Chondrocyte (in vitro differentiated cells): Measurements from ENCODE around the gene ADGRG1. TPM values are rescaled to one million over a fixed set of nuclear protein-coding genes. Genes with fewer than 3 reads are reported as not detected.

ENCODE experiments used
- DNase-seq: peaks from one replicate; pipeline ENCODE4 v3.0.0; 2021; ENCODE audit warnings: mixed read lengths, low spot score
- H3K27ac Mint-ChIP-seq: one replicate; pipeline ENCODE4 v1.8.0; 2021; ENCODE audit warnings: mild to moderate bottlenecking, moderate library complexity, mixed read lengths; ENCODE audit not compliant: unreplicated experiment
- H3K27me3 Mint-ChIP-seq: 2 replicates; pipeline ENCODE4 v1.8.0; 2021; ENCODE audit warnings: low read depth, mixed read lengths
- H3K36me3 Mint-ChIP-seq: 2 replicates; pipeline ENCODE4 v1.8.0; 2021; ENCODE audit warnings: low read depth, mixed read lengths
- H3K4me1 Mint-ChIP-seq: 2 replicates; pipeline ENCODE4 v1.8.0; 2021; ENCODE audit warnings: low read depth, mild to moderate bottlenecking, mixed read lengths
- H3K4me3 Mint-ChIP-seq: one replicate; pipeline ENCODE4 v1.8.0; 2021; ENCODE audit warnings: mild to moderate bottlenecking, moderate library complexity, mixed read lengths; ENCODE audit not compliant: unreplicated experiment
- H3K9me3 Mint-ChIP-seq: 2 replicates; pipeline ENCODE4 v1.8.0; 2021; ENCODE audit warnings: low read depth, mixed read lengths
- total RNA-seq: library from RNA; stranded (reverse); gene quantifications from 3 replicates; pipeline ENCODE4 v1.2.1, GENCODE V29; 2021
- TF ChIP-seq, protein P1 (sequence below): fragments of 200-600 bp; sonication (generic); IDR thresholded peaks from 2 replicates; pipeline ENCODE4 v1.5.0; 2021; ENCODE audit warnings: antibody characterized with exemption, mild to moderate bottlenecking, moderate library complexity

Gene ADGRG1
- total RNA-seq, 1 donor from 2014 or later: 57.8 TPM

DNA sequence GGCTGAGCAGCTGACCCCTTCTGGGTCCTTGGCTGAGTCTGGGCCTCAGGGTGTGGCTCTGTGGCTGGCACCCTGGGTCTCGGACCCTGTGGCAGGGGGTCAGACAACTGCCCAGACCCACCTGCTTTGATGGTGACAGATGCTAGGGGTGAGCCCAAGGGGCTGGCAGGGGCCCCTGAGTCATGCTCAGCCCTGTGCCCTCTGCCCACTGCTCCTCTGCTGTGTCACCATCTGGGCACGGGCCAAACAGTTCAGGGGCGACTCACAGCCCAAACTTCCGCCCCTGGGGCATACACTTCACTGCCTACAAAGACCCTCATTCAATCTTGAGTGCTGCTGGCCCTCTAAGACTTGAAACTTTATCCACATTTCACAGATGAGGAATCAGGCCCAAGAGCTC is 5.7 kb downstream of the ADGRG1 start:
- TF ChIP-seq, protein P1, sequence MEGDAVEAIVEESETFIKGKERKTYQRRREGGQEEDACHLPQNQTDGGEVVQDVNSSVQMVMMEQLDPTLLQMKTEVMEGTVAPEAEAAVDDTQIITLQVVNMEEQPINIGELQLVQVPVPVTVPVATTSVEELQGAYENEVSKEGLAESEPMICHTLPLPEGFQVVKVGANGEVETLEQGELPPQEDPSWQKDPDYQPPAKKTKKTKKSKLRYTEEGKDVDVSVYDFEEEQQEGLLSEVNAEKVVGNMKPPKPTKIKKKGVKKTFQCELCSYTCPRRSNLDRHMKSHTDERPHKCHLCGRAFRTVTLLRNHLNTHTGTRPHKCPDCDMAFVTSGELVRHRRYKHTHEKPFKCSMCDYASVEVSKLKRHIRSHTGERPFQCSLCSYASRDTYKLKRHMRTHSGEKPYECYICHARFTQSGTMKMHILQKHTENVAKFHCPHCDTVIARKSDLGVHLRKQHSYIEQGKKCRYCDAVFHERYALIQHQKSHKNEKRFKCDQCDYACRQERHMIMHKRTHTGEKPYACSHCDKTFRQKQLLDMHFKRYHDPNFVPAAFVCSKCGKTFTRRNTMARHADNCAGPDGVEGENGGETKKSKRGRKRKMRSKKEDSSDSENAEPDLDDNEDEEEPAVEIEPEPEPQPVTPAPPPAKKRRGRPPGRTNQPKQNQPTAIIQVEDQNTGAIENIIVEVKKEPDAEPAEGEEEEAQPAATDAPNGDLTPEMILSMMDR: no peak
- Mint-ChIP-seq H3K9me3 (no peaks in the 10 kb centered on the region), H3K27me3 (no peaks in the 10 kb centered on the region), H3K36me3 (no peaks in the 10 kb centered on the region), H3K4me1 (peaks cover 46% of the 10 kb centered on the region), H3K27ac (no peak overlapping the region), H3K4me3 (no peak overlapping the region)
- no peak for DNase-seq

DNA sequence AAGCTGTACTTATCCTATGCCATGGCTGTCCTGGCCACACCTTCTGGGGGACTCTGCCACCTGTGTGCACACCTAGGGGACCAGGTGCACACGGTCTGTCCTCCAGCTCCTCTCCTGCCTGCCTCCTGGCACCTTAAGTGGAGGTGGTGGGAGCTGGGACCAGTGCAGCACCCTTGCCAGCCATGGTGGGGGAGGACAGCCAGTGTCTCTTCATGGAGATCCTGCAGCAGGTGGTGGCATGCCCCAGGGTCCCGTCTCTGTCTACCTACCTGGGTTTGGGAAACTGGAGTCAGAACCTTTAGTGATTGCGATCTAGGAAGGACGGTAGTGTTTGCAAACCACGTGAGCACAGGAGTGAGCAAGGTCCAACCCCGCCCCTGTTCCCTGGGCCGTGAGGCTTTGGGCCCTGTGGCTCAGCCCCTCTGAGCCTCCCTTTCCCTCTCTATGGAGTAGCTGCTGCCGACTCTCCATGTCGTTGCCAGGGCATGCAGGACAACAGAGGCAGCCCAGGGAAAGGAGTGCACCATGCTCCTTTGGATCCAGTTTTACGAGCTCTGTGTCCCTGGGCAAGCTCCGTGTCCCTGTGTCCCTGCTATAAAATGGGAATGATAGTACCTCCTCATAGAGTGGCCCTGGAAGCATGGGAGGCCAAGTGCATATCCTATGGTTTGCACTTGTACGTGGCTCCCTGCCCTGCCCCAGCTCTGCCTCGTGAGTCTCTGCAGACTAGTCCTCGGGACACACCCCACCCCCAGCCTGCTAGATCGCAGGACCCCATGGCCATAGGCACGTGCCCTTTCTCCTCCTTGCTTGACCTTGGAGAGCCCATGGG is 7.1 kb downstream of the ADGRG1 start:
- Mint-ChIP-seq H3K27ac (no peak overlapping the region), H3K27me3 (no peaks in the 10 kb centered on the region), H3K4me3 (no peak overlapping the region), H3K4me1 (peaks cover 36% of the 10 kb centered on the region), H3K9me3 (no peaks in the 10 kb centered on the region), H3K36me3 (no peaks in the 10 kb centered on the region)
- TF ChIP-seq, protein P1: no peak
- no peak for DNase-seq

DNA sequence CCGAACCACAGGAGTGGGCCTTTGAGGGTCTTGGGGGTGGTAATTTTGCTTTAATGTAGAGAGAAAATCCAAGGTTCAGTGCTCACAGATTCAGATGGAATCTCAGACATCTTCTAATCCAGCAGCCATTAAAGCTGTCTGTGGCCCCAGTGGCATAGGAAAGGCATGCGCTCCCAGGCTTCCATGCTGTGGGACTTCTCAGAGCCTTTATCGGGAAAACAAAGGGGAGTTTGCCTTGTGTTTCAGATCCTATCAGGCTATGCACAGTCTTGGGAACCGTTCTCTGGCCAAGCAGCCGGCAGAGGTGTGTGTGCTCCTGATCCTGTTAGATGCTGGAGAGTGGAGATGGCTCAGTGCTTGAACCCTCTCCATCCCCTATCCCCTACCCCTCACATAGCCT is 7.8 kb downstream of the ADGRG1 start:
- Mint-ChIP-seq H3K36me3 (no peaks in the 10 kb centered on the region), H3K4me3 (no peak overlapping the region), H3K4me1 (peaks cover 29% of the 10 kb centered on the region), H3K9me3 (no peaks in the 10 kb centered on the region), H3K27ac (no peak overlapping the region), H3K27me3 (no peaks in the 10 kb centered on the region)
- DNase-seq: no peak
- TF ChIP-seq, protein P1: no peak

DNA sequence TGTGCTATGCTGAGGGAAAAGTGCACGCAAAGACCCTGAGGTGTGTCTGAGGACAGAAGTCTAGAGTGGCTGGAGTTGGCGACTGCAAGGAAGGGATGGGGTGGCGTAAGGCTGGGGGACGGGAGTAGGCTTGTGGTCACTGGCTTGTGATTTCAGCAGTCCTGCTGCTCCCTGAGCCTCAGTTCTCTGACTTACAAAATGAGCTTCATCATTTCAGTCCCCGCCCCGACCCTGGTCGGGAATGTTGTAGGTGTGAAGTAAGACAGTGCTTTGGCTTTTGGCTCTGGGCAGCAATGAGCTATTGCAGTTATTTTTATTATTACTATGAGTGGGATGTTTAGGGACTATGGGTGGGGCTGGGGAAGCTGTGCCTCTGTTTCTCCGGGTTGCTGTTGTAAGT is 8.6 kb downstream of the ADGRG1 start:
- DNase-seq: no peak
- Mint-ChIP-seq H3K27ac (peak overlapping the region; percentile 58), H3K9me3 (no peaks in the 10 kb centered on the region), H3K4me1 (peaks cover 26% of the 10 kb centered on the region), H3K36me3 (peaks cover 3% of the 10 kb centered on the region), H3K27me3 (no peaks in the 10 kb centered on the region), H3K4me3 (no peak overlapping the region)
- TF ChIP-seq, protein P1: no peak

DNA sequence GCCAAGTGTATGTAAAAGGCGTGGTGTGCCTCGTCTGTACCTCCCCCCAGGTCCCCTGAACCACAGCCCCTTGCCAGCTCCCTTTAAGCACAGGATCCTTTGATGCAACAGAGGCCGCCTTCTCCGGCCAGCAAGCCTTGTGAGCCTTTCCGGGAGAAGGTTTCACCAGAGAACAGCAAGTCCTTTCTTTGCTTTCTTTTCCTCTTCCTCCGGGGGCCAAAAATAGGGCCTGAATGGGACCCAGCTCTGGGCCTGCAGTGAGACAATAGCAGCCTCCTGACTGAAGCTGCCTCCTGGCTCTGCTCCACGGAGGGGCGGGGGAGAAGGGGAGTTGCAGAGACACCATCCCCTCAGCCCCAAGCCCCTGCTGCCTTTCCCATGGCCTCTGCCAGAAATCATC is 9.0 kb downstream of the ADGRG1 start:
- Mint-ChIP-seq H3K4me1 (peaks cover 26% of the 10 kb centered on the region), H3K27me3 (no peaks in the 10 kb centered on the region), H3K9me3 (no peaks in the 10 kb centered on the region), H3K27ac (peak overlapping the region; percentile 58), H3K36me3 (peaks cover 4% of the 10 kb centered on the region), H3K4me3 (no peak overlapping the region)
- TF ChIP-seq, protein P1: no peak
- DNase-seq: no peak
